ENCODE results near the gene LIN7C. TPM values are rescaled to one million over a fixed set of nuclear protein-coding genes. Genes with fewer than 3 reads are reported as not detected.

The LIN7C gene
- total and polyA plus RNA-seq, 2 of the 8 experiments (the other 6 are each of a cell fraction or from before 2014, with no cell fraction given): 10.5 to 42.7 TPM

DNA sequence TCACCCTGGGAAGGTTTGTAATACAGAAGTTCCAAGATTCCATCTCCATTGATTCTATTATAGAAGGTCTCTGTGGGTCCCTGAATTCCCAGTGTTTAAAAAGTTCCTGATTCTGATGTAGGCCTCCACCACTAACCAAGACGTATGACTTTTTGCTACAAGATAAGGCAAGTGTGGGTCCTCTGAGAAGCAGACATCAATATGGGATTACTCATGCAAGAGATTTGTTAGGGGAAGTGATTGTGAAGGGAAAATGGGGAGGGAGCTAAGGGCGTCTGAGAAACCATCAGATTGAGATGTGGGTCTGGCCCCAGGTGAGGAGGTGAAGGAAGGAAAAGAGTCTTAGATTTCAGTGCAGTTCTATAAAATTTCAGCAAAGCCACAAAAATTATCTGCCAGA is 23.8 kb downstream of the LIN7C start:
- H3K18ac ChIP-seq (ENCODE audit: extremely low read depth, low read length): no peak overlapping the region
- no peak overlapping the region for H3K4me3 ChIP-seq (ENCODE audit: extremely low read depth in 1 of 4, insufficient read depth in 2 of 4, low read depth in 3 of 4, low read length in 4 of 4)
- POLR2A ChIA-PET (ENCODE audit: partially characterized antibody): interaction anchor here (0.9 kb wide), 1 partner anchor 10 kb away, joined by 3 read pairs; the partner anchor contains the start of gene LGR4
- CTCF ChIA-PET (ENCODE audit: partially characterized antibody): interaction anchor here (0.9 to 8.4 kb wide), 7 partner anchors 15 to 325 kb away, joined by 3 to 86 read pairs (median 4); no protein-coding TSS in a partner anchor
- H3K56ac ChIP-seq (replicated peaks; ENCODE audit: insufficient read length, low read depth, low read length): no peak overlapping the region
- H4K20me1 ChIP-seq (replicated peaks in 1 of 2; ENCODE audit: control insufficient read depth in 1 of 2, insufficient read depth in 2 of 2, low read length in 2 of 2): no peaks in the 10 kb centered on the region
- WGBS, 2 experiments (ENCODE audit: extremely low coverage in 1 of 2, insufficient coverage in 1 of 2, insufficient read length in 1 of 2, insufficient replicate concordance in 2 of 2, low coverage in 1 of 2, low lambda C conversion rate in 2 of 2, missing lambda C conversion rate in 1 of 2): 86% methylated on average over 2 of the region's 2 CpGs; no CpG with 5 or more reads in 1 of the 2 experiments
- no peak for DNase-seq (ENCODE audit: low read depth in 1 of 2, low spot score in 2 of 2)
- peaks cover 0 to 4% (median 2%) of the 10 kb centered on the region in 4 experiments; a peak in 3 of 7 replicates for H3K4me1 ChIP-seq (replicated peaks in 1 of 4; ENCODE audit: control insufficient read depth in 3 of 4, insufficient read depth in 4 of 4, low read length in 3 of 4)
- no peak overlapping the region for H2AFZ ChIP-seq (ENCODE audit: low read length)
- H2BK120ac ChIP-seq (replicated peaks; ENCODE audit: low read depth, low read length): no peak overlapping the region
- no peaks in the 10 kb centered on the region; the same call in 1 of the 2 replicates for H3K23me2 ChIP-seq (ENCODE audit: low read depth, low read length)
- H2BK15ac ChIP-seq (ENCODE audit: low read length): no peak overlapping the region
- no peak overlapping the region for H3K4ac ChIP-seq (replicated peaks; ENCODE audit: insufficient read length, low read depth, low read length)
- H2BK12ac ChIP-seq (ENCODE audit: low read depth, low read length): no peak overlapping the region
- no peak overlapping the region for H2AK5ac ChIP-seq (ENCODE audit: low read depth, low read length)
- no peaks in the 10 kb centered on the region for H3K9me3 ChIP-seq (ENCODE audit: insufficient read depth in 2 of 2, low read depth in 1 of 2, low read length in 1 of 2)
- H4K8ac ChIP-seq (ENCODE audit: extremely low read depth, insufficient read depth, low read length): no peak overlapping the region
- no peak for FAIRE-seq
- H4K91ac ChIP-seq (replicated peaks; ENCODE audit: insufficient read length, low read length): no peak overlapping the region
- H3K79me2 ChIP-seq (ENCODE audit: control insufficient read depth in 1 of 2, insufficient read depth in 2 of 2, low read length in 2 of 2): no peaks in the 10 kb centered on the region
- no peak overlapping the region for H3K27ac ChIP-seq (ENCODE audit: low read depth, low read length)
- 0 out of 2 replicates have a peak overlapping the region, but pooled peaks have one; percentile 0 for H2BK20ac ChIP-seq (ENCODE audit: low read length)
- no peak overlapping the region for H3K9ac ChIP-seq (replicated peaks in 1 of 4; ENCODE audit: extremely low read depth in 1 of 4, low read depth in 3 of 4, low read length in 3 of 4)
- H3K36me3 ChIP-seq (ENCODE audit: control insufficient read depth in 2 of 4, insufficient read depth in 4 of 4, low read length in 3 of 4): no peaks in the 10 kb centered on the region
- no peak overlapping the region for H2BK5ac ChIP-seq (ENCODE audit: low read depth, low read length)
- H3K14ac ChIP-seq (ENCODE audit: insufficient read length): no peak overlapping the region
- H3K23ac ChIP-seq (ENCODE audit: insufficient read length): no peak overlapping the region
- TF ChIP-seq SP2 (IDR thresholded peaks at IDR 0.05; ENCODE audit: low read length) (no peak), POU5F1 (IDR thresholded peaks at IDR 0.05; ENCODE audit: low read depth, low read length) (no peak), TAF1 (IDR thresholded peaks at IDR 0.05; ENCODE audit: low read depth, low read length) (no peak), SIRT6 (IDR thresholded peaks at IDR 0.05; ENCODE audit: low read length) (no peak), RFX5 (IDR thresholded peaks at IDR 0.05; ENCODE audit: borderline replicate concordance, low read depth, low read length) (no peak), CBX8 (IDR thresholded peaks at IDR 0.05; ENCODE audit: borderline replicate concordance, low read depth, low read length) (no peak), KDM5A (IDR thresholded peaks at IDR 0.05; ENCODE audit: low read length) (no peak), YY1 (IDR thresholded peaks at IDR 0.05; ENCODE audit: low read depth, low read length) (no peak), SIN3A (conservative IDR thresholded peaks at IDR 0.05 in 1 of 2, IDR thresholded peaks at IDR 0.05 in 1 of 2; ENCODE audit: low read depth in 1 of 2, low read length in 2 of 2) (no peak)
- no peak overlapping the region for H3K4me2 ChIP-seq (ENCODE audit: insufficient read depth in 1 of 2, low read depth in 2 of 2, low read length in 2 of 2)
- no peaks in the 10 kb centered on the region for H3K27me3 ChIP-seq (replicated peaks in 1 of 4; ENCODE audit: control insufficient read depth in 3 of 4, extremely low read depth in 1 of 4, insufficient read depth in 3 of 4, low read length in 3 of 4)
- H4K5ac ChIP-seq (ENCODE audit: insufficient read length, low read depth, low read length): no peak overlapping the region
- H3K79me1 ChIP-seq (ENCODE audit: low read depth, low read length): no peaks in the 10 kb centered on the region
